NCI-H69 (cell line): ENCODE results near the gene GSTA5.
A peak's percentile ranks its signal among the peaks of the same experiment; 100 is the strongest.
"Not testable (repeated sequence)": the region's sequence is repeated elsewhere in the genome, so short reads cannot be mapped to it uniquely, and the experiment has no call there.

Source experiments
- DNase-seq: peaks from one replicate; lab custom pipeline; 2025; lab: John Stamatoyannopoulos, UW

The GSTA5 gene

DNA sequence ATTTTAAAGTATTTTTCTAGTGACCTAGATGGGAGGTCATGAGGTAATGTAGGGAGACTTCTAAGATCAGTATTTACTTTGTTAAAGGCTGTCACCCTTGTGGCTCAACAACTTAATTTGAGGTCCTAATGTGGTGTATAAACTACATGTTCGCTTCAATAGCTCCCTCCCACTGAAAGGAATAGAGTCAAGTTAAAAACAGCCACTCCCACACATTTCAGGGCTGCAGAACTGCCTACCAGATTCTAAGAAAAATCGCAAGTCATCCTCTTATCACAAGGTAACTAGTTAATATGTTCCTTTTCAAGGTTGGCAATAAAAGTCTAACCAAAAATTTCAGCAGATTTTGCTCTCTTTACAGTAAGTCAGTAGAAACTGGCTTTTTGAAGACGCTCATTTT lies 52.1 kb downstream of the GSTA5 start:
- DNase-seq = peak; percentile 11

DNA sequence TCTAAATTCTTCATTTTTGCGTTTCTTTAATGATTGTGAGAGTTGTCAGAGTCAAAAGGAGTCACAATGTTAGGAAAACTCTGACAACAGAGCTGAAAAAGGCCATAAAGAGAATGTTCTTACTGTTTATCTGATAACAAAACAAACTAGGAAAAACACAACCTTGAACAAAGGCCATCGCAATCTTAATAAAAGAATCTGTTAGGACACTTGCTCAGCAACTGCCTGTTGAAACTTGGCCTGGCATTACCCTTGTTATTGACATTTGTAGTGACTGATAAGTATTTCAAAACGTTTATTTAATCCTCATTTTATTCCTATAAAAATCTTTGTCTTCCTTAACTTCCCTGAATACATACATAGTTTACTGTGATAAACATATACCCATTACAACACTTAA lies 52.7 kb downstream of the GSTA5 start:
- DNase-seq = no peak

DNA sequence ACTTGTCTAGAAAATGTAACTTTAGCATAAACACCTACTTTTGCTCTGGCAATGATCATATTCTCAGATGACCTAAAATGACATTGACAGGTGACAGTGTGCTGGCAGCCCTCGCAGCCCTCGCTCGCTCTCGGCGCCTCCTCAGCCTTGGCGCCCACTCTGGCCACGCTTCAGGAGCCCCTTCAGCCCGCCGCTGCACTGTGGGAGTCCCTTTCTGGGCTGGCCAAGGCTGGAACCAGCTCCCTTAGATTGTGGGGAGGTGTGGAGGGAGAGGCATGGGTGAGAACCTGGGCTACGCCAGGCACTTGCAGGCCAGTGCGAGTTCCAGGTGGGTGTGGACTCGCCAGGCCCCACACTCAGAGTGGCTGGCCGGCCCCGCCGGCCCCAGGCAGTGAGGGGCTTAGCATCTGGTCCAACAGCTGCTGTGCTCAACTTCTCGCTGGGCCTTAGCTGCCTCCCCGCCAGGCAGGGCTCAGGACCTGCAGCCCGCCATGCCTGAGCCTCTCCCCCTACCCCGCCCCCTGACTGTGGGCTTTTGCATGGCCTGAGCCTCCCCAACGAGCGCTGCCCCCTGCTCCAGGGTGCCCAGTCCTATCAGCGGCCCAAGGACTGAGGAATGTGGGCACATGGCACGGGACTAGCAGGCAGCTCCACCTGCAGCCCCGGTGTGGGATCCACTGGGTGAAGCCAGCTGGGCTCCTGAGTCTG lies 54.2 kb downstream of the GSTA5 start:
- no peak for DNase-seq

DNA sequence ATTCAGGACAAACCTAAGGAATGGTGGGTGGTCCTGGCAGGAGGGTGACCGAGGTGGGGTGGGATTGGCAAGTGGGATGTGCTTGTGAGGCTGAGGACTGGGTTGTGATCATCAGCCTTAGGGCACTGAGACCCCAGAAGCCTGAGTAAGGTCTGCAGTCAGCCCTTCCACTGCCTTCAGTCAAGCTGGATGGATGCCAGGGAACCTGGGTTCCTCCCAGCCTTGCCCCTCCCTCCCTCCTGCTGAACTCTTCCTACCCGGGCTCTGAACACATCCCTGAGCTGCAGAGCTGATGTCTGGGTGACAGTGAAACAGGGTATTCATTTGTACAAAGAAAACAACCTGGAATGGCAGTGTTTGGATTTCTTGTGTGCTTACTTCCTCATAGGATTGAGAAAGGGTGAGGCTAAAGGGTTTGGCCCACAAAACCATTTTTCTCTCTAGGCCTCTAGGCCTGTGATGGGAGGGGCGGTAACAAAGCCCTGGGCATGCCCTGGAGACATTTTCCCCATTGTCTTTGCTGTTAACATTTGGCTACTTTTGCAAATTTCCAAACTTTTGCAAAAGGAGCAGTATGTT lies 57.8 kb downstream of the GSTA5 start:
- peak; percentile 86 for DNase-seq

- DNase-seq = not testable (repeated sequence)
Observed at GRCh38 chr6:52782209-52782608, 58.4 kb downstream of the GSTA5 start.
